Gastroesophageal sphincter (tissue), 4 donors: ENCODE data around the gene CCDC179. TPM values are rescaled to one million over a fixed set of nuclear protein-coding genes. Genes with fewer than 3 reads are reported as not detected.

Experiments used
- ATAC-seq: fragments of 150-250 bp; one replicate; pipeline ENCODE4 v1.9.1; 2016; ENCODE audit warnings: mild to moderate bottlenecking, moderate library complexity
- H3K27ac ChIP-seq, 4 donors: fragments of 200-600 bp; sonication (generic) in 3 of 4; 1 replicate in 3 of 4; 2 replicates in 1 of 4; pipeline ENCODE4 v1.5.1; 2016 to 2019
- H3K27me3 ChIP-seq: fragments of 200-600 bp; sonication (generic); one replicate; pipeline ENCODE4 v1.5.1; 2019
- H3K36me3 ChIP-seq, 2 donors: fragments of 200-600 bp; sonication (generic); one replicate each; pipeline ENCODE4 v1.5.1; 2019; ENCODE audit warnings: control low read depth in 1 of 2
- H3K4me1 ChIP-seq, 3 donors: fragments of 200-600 bp; sonication (generic); 1 replicate in 2 of 3; 2 replicates in 1 of 3; pipeline ENCODE4 v1.5.1; 2016 to 2019; ENCODE audit warnings: control low read depth in 2 of 3
- H3K4me3 ChIP-seq, 2 donors: fragments of 200-600 bp; sonication (generic); one replicate each; pipeline ENCODE4 v1.5.1; 2019; ENCODE audit warnings: mild to moderate bottlenecking in 1 of 2, moderate library complexity in 1 of 2
- H3K9me3 ChIP-seq, 3 donors: fragments of 200-600 bp; sonication (generic); one replicate each; pipeline ENCODE4 v1.5.1; 2017 to 2019; ENCODE audit warnings: control low read depth in 2 of 3
- CTCF ChIP-seq, 4 experiments: fragments of 200-600 bp in 2 of 4; fragments of 450-650 bp in 2 of 4; sonication (generic) in 1 of 4; IDR thresholded peaks; one replicate each; pipeline ENCODE4 v1.5.1; 2017 to 2019; ENCODE audit warnings: antibody characterized with exemption in 4 of 4, mild to moderate bottlenecking in 2 of 4, moderate library complexity in 2 of 4
- EP300 ChIP-seq: sonication (generic); formaldehyde crosslinking; IDR thresholded peaks from one replicate; pipeline ENCODE4 v1.6.1; 2017; ENCODE audit warnings: antibody characterized with exemption, mild to moderate bottlenecking
- POLR2A ChIP-seq, 2 donors: fragments of 450-650 bp; IDR thresholded peaks; one replicate each; pipeline ENCODE4 v1.6.1; 2017; ENCODE audit warnings: antibody characterized with exemption in 2 of 2, mild to moderate bottlenecking in 2 of 2, moderate library complexity in 1 of 2
- POLR2AphosphoS5 ChIP-seq: sonication (generic); formaldehyde crosslinking; IDR thresholded peaks from one replicate; pipeline ENCODE4 v1.6.1; 2017; ENCODE audit warnings: antibody characterized with exemption
- WGBS, 2 donors: methylation state at CpG; one replicate each; pipeline ENCODE4 v1.1.5; 2018; ENCODE audit warnings: low coverage in 1 of 2; 5-methylcytosine and 5-hydroxymethylcytosine counted together
- total RNA-seq, 4 donors: library from RNA; depleted of rRNA; stranded (reverse); fragments of >200 nt; gene quantifications; one replicate each; pipeline ENCODE4 v1.1.0, GENCODE V29; 2016

CCDC179 gene
- total RNA-seq, 4 donors from 2014 or later = not detected

- H3K4me1 ChIP-seq = peaks cover 0 to 22% (median 7%) of the 10 kb centered on the region in 3 donors
- no peak for ATAC-seq
- WGBS, 2 donors = 57 to 65% methylated on average over 3 of the region's 3 CpGs
- no peak overlapping the region for H3K27ac ChIP-seq
- H3K27me3 ChIP-seq = no peaks in the 10 kb centered on the region
- no peak for TF ChIP-seq EP300
- no peak for TF ChIP-seq CTCF (IDR thresholded peaks at IDR 0.05)
- no peak for TF ChIP-seq POLR2A (IDR thresholded peaks at IDR 0.05)
- TF ChIP-seq POLR2AphosphoS5 = no peak
- H3K4me3 ChIP-seq = no peak overlapping the region
- no peaks in the 10 kb centered on the region for H3K36me3 ChIP-seq
- no peaks in the 10 kb centered on the region for H3K9me3 ChIP-seq
Observed at GRCh38 chr11:22832315-22833015, 27.8 kb downstream of the CCDC179 start.

GRCh38 chr11:22830082-22830414, 30.2 kb downstream of the CCDC179 start:
- Histone ChIP-seq H3K36me3 (peaks cover 0 to 17% of the 10 kb centered on the region in 2 donors), H3K4me1 (peaks cover 0 to 24% (median 7%) of the 10 kb centered on the region in 3 donors), H3K4me3 (peak overlapping the region; percentile 75 to 96), H3K27ac (peak overlapping the region in 3 of 4 donors; percentile 87 to 90 (median 88)), H3K9me3 (no peaks in the 10 kb centered on the region), H3K27me3 (no peaks in the 10 kb centered on the region)
- ATAC-seq = no peak
- 7 to 15% methylated on average over 2 to 4 of the region's 4 CpGs for WGBS, 2 donors
- TF ChIP-seq CTCF (IDR thresholded peaks at IDR 0.05) = no peak
- no peak for TF ChIP-seq EP300
- TF ChIP-seq POLR2A (IDR thresholded peaks at IDR 0.05) = no peak
- no peak for TF ChIP-seq POLR2AphosphoS5

GRCh38 chr11:22829231-22830081, 30.8 kb downstream of the CCDC179 start, which contains the start of gene SVIP:
Gene SVIP (minus strand): TSS chr11:22829801. CDS start chr11:22829748, 53 bp downstream.
- peak; percentile 95 for ATAC-seq
- peak within 1 kb of the TSS; percentile 73 to 90 (median 88) for H3K27ac ChIP-seq

GRCh38 chr11:22828373-22828772, 31.9 kb downstream of the CCDC179 start:
- no peak for ATAC-seq
- no peak for TF ChIP-seq CTCF (IDR thresholded peaks at IDR 0.05)
- no peak for TF ChIP-seq POLR2AphosphoS5
- TF ChIP-seq POLR2A (IDR thresholded peaks at IDR 0.05) = no peak
- TF ChIP-seq EP300 = no peak
- H3K4me3 ChIP-seq = peak overlapping the region in 1 of 2 donors; percentile 75
- H3K9me3 ChIP-seq = no peaks in the 10 kb centered on the region
- H3K27ac ChIP-seq = no peak overlapping the region
- WGBS, 2 donors = 64 to 72% methylated on average over 6 of the region's 6 CpGs
- no peaks in the 10 kb centered on the region for H3K27me3 ChIP-seq
- H3K36me3 ChIP-seq = peaks cover 0 to 31% of the 10 kb centered on the region in 2 donors
- peaks cover 0 to 24% (median 7%) of the 10 kb centered on the region in 3 donors for H3K4me1 ChIP-seq

More at GRCh38 chr11:22829231-22830081, 30.8 kb downstream of the CCDC179 start, which contains the start of gene SVIP:
- H3K36me3 ChIP-seq = peaks cover 0 to 23% of the 10 kb centered on the region in 2 donors
- peak within 1 kb of the TSS; percentile 75 to 96 for H3K4me3 ChIP-seq
- H3K27me3 ChIP-seq = no peaks in the 10 kb centered on the region
- TF ChIP-seq POLR2AphosphoS5 (peak; percentile 65), EP300 (no peak), POLR2A (IDR thresholded peaks at IDR 0.05) (peak; percentile 81 to 84), CTCF (IDR thresholded peaks at IDR 0.05) (peak; percentile 29 to 87 (median 40))
- H3K4me1 ChIP-seq = peaks cover 0 to 24% (median 7%) of the 10 kb centered on the region in 3 donors
- no peaks in the 10 kb centered on the region for H3K9me3 ChIP-seq
- WGBS, 2 donors = 0 to 1% methylated on average over 4 to 7 of the region's 79 CpGs
